GM13977 (cell line): ENCODE data around the gene MAN1B1.

ENCODE experiments used
- DNase-seq: peaks from one replicate; pipeline ENCODE4 v3.0.0; 2012; ENCODE audit warnings: low spot score
- in situ Hi-C: fragments of 300-500 bp; cut with MboI; formaldehyde crosslinking; loops from one replicate; pipeline ENCODE4 v1.12.0; 2022; ENCODE audit warnings: low sequenced_read_pairs, low pct_unique_long_range_greater_than_20kb, mixed read lengths, inconsistent platforms; ENCODE audit not compliant: unreplicated experiment
- TF ChIP-seq, protein P1 (sequence below): IDR thresholded peaks from 2 replicates; pipeline ENCODE4 v1.5.1; 2012; ENCODE audit warnings: mild to moderate bottlenecking, control low read depth; ENCODE audit not compliant: insufficient read depth; ENCODE audit errors: extremely low read depth, missing control alignments

Gene MAN1B1

GRCh38 chr9:137148661-137149060 is 61.9 kb downstream of the MAN1B1 start:
- in situ Hi-C loops = no loop called here
- TF ChIP-seq, protein P1, sequence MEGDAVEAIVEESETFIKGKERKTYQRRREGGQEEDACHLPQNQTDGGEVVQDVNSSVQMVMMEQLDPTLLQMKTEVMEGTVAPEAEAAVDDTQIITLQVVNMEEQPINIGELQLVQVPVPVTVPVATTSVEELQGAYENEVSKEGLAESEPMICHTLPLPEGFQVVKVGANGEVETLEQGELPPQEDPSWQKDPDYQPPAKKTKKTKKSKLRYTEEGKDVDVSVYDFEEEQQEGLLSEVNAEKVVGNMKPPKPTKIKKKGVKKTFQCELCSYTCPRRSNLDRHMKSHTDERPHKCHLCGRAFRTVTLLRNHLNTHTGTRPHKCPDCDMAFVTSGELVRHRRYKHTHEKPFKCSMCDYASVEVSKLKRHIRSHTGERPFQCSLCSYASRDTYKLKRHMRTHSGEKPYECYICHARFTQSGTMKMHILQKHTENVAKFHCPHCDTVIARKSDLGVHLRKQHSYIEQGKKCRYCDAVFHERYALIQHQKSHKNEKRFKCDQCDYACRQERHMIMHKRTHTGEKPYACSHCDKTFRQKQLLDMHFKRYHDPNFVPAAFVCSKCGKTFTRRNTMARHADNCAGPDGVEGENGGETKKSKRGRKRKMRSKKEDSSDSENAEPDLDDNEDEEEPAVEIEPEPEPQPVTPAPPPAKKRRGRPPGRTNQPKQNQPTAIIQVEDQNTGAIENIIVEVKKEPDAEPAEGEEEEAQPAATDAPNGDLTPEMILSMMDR = no peak
- DNase-seq = no peak

DNA sequence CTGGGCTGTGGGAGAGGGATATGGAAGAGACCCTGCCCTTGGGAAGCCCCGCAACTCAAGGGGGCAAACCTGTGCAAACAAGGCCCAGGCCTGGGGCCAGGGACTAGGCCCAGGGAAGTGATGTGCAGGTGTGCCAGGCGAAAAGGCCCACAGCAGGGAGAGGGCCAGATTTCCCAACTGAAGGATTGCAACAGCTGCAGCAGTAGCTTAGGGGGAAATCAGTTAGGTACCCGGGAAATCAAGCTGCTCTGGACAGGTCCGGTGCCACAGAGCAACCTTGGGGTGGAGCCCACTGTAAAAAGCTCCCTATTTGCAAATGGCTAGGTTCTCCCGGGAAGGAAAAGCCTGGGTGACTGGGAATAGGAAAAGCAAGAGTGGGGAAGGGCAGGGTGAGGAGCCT is 62.6 kb downstream of the MAN1B1 start:
- in situ Hi-C loops = no loop called here
- TF ChIP-seq, protein P1 = no peak

GRCh38 chr9:137149942-137150616 is 63.3 kb downstream of the MAN1B1 start:
- in situ Hi-C loops = no loop called here
- TF ChIP-seq, protein P1 = no peak

More for the DNA sequence above, 62.6 kb downstream of the MAN1B1 start:
- DNase-seq = no peak

GRCh38 chr9:137150617-137151457 is 64.1 kb downstream of the MAN1B1 start:
- DNase-seq = peak; percentile 94
- TF ChIP-seq, protein P1 = no peak
- in situ Hi-C loops = no loop called here

More at GRCh38 chr9:137149942-137150616, 63.3 kb downstream of the MAN1B1 start:
- DNase-seq = peak; percentile 90

DNA sequence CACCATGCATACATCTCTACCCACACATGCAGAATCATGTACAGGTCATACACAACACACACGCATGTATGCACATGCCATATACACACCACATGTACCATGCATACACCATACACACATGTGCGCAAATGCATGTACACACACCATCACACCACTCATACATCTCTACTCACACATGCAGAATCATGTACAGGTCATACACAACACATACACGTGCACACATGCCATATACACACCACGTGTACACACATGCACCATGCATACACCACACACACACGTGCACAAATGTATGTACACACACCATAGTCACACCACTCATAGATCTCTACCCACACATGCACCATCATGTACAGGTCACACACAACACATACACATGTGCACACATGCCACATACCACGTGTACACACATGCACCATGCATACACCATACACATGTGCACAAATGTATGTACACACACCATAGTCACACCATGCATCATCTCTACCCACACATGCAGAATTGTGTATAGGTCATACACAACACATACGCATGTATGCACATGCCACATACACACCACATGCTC is 66.1 kb downstream of the MAN1B1 start:
- DNase-seq = no peak
- in situ Hi-C loops = no loop called here

More for the DNA sequence above, 66.1 kb downstream of the MAN1B1 start:
- TF ChIP-seq, protein P1 = no peak
